ENCODE data around the gene GRM8.

DNA sequence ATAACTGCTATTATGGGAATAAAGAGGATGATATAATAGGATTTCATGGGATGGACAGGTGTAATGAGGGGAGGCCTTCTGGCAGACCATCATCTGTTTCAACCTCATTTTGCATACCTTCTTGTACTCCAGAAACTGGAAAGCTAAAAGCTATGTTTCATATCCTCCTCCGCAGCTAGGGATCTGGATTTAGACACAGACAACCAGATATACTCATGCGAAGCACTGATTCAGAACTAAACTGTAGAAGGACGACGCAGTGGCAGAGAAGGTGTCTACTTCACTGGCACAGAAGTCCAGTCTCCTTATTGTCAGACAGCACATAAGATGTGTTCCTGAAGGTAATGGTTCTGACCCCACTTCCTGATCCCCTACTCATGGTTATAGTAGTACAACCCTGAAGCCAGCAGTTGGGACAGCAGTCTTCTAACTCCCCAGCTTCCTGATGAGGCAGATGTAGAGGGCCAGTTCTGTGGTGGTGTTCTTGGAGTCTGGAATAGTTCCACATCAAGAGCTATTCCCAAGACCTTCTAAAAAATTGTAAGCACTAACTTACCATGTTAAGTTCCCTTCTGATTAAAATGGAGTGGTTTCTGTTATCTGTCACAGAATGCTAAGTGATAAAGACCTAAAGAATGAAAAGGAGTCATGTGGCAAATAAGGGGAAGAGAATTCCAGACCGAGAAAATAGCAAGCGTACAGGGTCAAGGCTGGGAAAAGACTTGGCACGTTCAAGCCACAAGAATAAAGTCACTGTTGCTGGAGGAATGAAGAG, 550.3 kb downstream of the GRM8 start:
- TF ChIP-seq, protein P1, sequence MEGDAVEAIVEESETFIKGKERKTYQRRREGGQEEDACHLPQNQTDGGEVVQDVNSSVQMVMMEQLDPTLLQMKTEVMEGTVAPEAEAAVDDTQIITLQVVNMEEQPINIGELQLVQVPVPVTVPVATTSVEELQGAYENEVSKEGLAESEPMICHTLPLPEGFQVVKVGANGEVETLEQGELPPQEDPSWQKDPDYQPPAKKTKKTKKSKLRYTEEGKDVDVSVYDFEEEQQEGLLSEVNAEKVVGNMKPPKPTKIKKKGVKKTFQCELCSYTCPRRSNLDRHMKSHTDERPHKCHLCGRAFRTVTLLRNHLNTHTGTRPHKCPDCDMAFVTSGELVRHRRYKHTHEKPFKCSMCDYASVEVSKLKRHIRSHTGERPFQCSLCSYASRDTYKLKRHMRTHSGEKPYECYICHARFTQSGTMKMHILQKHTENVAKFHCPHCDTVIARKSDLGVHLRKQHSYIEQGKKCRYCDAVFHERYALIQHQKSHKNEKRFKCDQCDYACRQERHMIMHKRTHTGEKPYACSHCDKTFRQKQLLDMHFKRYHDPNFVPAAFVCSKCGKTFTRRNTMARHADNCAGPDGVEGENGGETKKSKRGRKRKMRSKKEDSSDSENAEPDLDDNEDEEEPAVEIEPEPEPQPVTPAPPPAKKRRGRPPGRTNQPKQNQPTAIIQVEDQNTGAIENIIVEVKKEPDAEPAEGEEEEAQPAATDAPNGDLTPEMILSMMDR (IDR thresholded peaks at IDR 0.05) = no peak
- TF ChIP-seq HDAC2 (IDR thresholded peaks at IDR 0.05) = no peak
